ENCODE measurements around the gene CCDC74A.

DNA sequence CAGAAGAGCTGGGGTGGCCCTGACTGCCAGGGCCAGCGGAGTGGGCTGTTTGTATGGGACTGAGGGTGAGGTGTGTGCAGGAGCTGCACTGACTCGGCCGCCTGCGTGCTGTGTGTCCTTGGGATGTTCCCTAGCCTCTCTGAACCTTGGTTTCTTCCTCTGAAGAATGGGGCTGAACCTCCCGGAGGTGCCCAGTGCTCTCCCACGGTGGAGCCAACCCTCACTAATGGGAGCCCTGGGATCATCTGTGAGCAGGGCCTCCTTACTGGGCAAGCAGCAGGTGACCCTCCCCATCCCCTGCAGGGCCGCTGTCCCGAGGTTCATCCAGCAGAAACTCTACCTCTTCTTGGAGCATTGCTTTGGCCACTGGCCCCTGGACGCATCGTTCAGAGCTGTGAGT is 11.7 kb upstream of the CCDC74A start:
- TF ChIP-seq, protein P1, sequence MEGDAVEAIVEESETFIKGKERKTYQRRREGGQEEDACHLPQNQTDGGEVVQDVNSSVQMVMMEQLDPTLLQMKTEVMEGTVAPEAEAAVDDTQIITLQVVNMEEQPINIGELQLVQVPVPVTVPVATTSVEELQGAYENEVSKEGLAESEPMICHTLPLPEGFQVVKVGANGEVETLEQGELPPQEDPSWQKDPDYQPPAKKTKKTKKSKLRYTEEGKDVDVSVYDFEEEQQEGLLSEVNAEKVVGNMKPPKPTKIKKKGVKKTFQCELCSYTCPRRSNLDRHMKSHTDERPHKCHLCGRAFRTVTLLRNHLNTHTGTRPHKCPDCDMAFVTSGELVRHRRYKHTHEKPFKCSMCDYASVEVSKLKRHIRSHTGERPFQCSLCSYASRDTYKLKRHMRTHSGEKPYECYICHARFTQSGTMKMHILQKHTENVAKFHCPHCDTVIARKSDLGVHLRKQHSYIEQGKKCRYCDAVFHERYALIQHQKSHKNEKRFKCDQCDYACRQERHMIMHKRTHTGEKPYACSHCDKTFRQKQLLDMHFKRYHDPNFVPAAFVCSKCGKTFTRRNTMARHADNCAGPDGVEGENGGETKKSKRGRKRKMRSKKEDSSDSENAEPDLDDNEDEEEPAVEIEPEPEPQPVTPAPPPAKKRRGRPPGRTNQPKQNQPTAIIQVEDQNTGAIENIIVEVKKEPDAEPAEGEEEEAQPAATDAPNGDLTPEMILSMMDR (IDR thresholded peaks at IDR 0.05), result no peak
- TF ChIP-seq ZFX (IDR thresholded peaks at IDR 0.05; ENCODE audit: borderline replicate concordance), result no peak
